GM21381 (cell line): Measurements from ENCODE around the gene NUCKS1.
A peak's percentile ranks its signal among the peaks of the same experiment; 100 is the strongest.

Experiments used
- ATAC-seq: cut with Tn5 transposase; IDR thresholded peaks from one replicate; pipeline ENCODE4 v1.9.1; 2021; ENCODE audit warnings: mild to moderate bottlenecking, moderate library complexity; ENCODE audit not compliant: unreplicated experiment

NUCKS1 gene

DNA sequence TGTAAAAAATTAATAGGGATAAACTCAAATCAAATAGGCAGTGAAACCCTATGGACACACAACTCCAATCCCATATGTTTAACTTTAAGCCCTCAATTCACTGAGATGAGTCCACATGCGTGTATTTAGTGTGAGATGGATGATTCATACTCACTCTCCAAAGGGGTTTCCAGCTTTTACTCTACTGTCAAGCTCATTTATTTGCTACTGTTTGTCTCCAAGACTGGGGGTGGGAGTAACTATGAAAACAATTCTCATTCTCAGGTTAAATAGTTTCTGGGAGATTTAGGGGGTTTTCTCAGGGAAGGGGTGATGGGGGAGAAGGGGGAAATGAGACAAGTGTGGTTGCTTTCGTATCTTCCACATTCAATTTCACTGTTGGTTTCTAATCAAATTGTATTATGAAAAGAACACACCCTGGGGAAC, 22.6 kb upstream of the NUCKS1 start:
- no peak for ATAC-seq

DNA sequence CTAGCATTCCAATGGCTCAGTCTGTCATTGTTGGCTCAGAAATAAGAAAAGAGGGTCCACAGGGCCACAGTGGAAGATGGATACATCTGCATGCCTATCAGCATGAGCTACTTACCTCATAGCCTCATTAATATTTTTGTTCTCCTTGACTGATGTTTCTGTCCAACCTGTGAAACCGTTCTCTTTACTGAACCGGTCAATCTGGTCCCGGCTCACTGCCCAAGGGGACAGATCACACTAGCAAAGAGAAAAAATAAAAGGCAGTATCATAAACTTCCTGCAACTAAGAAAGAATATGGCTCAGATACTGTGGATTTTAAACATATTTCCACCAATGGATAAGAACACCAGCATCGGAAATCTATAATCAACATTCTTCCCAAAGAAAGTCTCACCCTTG, 20.6 kb upstream of the NUCKS1 start:
- no peak for ATAC-seq

DNA sequence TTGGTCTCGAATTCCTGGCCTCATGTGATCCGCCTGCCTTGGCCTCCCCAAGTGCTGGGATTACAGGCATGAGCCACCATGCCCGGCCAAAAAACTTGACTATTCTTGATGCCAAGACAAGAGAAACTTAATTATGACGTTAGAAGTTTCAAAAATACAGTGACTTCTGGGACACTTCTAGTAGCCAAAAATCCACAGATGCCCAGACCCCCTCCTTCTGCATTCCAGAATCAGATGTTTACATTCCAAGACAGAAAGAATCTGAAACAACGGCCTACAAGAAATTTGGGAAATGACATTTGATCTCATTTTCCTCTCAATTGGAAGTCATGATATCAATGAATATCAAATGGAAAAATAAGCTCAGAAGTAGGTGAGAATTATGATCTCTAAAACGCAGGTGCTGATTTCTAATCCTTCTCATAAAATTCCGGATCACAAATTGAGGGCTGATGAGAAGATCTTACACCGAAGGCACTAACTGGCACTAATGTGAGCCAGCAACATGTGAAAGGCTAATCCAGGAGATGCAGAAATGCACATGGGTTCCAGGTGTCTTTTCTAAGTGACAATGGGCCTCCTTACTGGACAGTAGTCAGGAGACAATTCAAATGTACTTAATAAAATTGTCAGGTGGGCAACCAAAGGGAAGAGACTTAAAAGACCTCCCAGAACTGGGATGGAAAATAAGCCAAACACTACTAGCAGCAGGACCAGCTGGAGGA, 19.8 kb upstream of the NUCKS1 start:
- ATAC-seq = no peak

DNA sequence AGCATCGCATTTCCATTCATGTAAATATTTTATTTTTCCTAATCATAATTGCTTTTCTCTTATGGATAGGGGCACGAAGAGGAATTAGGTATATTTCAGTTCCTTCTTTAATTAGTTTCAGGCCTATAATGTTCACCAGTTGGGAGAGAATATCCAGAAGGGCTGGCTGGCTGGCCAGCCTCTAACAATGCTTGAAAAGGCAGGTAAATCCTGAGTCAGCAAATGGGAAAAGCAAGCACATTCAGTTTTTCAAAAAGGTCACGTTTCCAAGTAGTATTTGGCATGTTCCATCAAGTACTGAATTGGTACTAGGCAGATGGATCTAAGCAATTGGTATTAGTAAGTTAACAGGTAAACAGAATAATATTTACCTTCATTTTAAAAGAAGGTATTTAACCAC, 17.3 kb upstream of the NUCKS1 start:
- no peak for ATAC-seq

DNA sequence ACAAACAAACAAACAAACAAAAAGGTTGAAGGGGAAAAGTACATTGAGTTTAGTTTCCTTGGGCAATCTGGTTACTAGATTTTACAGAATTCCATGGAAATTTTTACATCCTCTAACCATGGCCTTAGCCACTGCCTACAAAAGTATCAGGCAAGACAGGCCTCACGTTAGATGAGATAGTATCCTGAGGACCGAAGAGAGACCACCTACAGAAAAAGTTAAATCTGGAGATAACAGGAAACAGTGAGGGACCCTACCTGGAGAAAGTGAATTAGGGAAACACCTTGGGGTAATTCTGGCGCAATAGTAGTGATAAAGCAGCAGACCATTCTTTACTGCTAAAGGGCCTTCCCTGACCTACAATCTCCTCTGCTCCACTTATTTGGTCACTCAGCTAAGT, 16.6 kb upstream of the NUCKS1 start:
- no peak for ATAC-seq

DNA sequence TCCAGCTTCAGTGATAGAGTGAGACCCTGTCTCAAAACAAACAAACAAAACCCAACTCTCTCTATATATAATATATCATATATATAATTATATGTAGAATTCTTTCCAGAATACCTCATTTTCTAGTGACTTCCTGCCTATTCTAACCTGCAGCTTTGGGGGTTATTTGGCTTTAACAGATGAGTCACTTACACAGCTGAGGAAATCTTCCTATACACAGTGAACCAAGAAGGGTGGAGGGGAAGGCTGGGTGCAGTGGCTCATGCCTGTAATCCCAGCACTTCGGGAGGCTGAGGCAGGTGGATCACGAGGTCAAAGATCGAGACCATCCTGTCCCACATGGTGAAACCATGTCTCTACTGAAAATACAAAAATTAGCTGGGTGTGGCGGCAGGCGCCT, 16.1 kb upstream of the NUCKS1 start:
- no peak for ATAC-seq

DNA sequence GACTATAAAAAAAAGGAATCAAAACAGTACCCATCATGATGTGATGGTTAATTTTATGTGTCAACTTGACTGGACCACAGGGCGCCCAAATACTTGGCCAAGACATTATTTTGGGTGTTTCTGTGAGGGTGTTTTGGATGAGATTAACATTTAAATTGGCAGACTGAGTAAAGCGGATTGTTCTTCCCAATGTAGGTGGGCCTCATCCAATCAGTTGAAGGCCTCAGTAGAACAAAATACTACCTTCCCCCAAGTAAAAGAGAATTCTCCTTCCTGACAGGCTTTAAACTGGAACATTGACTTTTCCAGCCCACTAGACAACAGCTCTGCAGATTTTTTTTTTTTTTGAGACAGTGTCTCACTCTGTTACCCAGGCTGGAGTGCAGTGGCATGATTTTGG, 14.6 kb upstream of the NUCKS1 start:
- no peak for ATAC-seq

DNA sequence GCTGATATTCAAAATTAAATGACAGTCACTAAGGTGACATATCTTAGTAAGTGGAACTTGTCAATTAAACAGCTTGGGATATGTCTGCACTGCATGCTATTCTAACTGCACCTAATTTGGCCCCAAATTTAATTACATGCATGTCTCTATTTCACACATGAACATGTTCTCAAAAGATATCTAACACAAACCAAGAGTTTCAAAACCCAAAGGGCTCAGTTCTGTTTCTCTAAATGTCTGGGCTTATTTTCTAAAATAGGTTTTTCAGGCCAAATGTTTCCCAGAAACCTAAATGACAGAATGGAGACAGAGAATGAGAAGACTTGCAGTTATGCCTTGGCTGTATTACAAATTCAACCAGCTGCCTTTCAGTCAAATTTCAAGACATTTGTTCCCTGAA, 14.0 kb upstream of the NUCKS1 start:
- no peak for ATAC-seq

DNA sequence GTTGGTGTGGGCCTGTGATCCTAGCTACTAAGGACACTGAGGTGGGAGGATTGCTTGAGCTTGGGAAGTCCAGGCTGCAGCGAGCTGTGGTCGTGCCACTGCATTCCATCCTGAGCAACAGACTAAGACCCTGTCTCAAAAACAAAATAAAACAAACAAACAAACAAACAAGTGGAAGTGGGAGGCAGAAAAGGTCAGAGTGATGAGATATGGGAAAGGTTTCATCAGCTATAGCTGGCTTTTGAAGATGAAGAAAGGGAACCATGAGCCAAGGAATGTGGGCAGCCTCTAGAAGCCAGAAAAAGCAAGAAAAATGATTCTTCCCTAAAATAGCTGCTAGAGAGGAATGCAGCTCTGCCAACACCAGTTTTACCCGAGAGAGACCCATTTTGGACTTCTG, 10.6 kb upstream of the NUCKS1 start:
- ATAC-seq = no peak

DNA sequence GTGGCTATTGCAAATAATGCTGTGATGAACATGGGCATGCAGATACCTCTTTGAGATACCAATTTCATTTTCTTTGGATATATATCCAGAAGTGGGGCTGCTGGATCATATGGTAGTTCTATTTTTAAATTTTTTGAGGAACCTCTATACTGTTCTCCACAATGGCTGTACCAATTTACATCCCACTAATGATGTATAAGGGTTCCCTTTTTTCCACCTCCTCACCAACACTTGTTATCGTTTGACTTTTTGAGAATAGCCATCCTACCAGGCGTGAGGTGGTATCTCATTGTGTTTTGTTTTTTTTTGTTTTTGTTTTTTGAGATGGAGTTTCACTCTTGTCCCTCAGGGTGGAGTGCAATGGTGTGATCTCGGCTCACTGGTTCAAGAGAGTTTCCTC, 6.6 kb upstream of the NUCKS1 start:
- ATAC-seq = no peak

DNA sequence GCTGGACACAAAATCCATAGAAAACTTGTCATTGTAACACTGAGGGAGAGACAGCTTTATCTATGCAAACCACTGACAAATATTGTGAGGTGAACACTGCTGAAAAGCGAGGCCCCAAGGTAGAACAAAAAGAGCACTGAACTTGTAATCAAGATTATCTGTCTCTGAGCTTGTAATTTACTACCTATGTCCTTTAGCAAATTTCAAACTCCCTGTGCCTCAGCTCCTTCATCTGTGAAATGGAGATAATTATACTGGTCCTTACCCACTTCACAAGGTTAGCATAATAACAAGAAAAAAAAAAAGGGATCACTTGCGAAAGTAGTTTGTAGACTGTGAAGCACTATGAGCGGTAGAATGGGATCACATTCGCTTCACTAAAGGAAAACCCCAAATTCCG, 4.9 kb upstream of the NUCKS1 start:
- ATAC-seq = no peak

DNA sequence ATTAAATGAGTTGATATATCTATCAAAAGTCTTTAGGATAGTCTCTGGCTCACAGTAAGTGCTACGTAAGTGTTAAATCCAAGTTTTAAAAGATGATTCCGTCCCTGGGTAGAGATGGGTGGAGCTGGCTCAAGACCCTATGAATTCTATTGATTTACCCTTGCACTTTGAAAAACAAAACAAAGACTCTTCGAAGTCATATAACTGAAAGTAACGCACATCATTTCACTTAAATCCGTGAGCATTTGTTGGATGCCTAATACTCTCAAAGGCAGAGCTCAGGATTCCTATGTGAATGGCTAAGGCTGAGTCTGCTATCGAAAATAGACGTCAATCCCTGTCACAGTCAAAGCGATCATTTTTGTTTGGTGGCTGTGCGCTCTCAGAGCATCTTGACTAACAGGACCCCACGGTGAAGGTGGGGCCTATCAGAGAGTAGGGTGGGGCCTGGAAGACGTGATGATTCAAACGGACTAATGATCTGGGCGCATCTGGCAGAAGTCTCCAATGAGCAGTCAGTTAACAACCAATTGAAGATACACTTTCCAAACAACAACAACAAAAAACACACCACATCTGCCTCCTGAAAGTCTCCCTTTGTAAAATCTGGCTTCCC, 1.2 kb upstream of the NUCKS1 start:
- ATAC-seq = no peak

DNA sequence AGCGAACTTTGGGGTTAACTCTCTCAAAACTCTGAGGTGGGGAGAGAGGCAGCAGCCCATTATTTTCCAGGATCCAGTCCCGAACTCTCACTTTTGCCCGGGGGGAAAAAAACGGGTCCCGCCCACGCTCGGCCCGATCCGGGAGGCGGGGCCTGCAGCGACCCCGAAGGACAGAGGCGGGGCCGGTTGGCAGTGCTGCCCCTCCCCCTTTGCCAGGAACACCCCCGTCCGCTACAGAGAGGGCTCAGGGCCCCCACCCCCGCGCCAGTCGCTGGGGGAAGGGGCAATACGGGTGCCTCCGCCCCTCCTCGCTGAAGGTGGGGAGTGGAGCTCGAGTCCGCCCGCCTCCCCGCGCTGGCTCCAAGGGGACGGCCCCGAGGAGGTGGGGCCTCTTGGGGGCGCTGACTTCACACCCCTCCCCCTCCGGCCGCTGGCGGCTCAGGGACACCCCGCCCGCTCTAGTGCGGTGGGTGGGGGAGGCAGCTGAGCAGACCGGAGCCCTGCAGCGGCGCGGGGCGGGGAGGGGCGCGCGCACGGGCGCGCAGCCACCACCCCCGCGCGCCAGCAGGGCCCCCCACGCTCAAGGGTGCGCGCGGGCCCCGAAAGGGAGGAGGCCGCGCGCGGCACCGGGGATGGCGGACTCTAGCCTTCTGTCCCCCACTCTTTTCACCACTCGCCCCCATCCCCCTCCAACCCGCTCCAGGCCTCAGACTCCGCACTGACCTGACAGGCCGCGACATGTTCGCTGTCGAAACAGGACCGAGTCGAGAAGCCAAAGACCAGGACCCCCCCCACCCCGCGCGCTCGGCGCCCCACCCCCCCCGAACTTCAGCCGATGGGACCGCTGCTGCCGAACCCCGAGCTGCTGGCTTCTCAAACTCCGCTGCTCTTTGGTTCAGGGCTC, 496 bp downstream of the NUCKS1 start:
- peak; percentile 81 for ATAC-seq

DNA sequence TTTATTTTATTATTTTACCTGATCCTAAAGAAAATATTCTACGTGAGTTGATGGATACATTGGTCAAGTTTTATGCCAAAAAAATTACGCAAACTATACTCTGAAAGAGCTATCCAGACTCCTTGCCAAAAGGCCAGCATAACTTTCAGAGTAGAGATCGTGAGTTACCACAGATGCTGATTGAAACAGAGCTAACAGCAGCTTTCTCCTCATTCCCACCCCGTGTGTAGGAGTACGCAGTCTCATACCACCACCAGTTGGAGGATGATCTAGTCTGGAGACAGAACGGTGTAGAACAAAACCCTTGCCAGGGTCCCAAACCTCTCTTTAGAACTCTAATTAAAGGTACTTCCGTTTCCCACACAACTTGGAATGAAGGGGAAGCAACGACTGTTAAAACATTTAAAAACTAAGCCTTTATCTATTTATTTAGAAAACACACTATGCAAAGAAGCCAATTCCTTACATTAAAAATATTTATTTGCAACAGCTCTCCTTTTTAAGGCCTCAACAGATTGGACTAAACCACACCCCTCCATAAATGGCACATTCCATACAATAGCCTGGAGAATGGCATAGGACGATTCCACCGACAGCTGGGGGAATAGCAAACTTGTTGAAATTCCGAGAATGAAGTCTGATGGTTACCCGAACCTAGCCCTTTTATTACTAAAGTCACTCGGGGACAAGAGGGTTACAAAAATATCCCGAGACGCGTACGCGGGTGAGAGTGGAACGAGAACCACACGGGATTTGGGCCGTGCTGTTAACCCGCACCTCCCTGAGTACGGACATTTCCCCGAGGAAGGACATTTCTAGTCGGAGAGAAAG, 1.4 kb downstream of the NUCKS1 start:
- ATAC-seq = peak; percentile 9

DNA sequence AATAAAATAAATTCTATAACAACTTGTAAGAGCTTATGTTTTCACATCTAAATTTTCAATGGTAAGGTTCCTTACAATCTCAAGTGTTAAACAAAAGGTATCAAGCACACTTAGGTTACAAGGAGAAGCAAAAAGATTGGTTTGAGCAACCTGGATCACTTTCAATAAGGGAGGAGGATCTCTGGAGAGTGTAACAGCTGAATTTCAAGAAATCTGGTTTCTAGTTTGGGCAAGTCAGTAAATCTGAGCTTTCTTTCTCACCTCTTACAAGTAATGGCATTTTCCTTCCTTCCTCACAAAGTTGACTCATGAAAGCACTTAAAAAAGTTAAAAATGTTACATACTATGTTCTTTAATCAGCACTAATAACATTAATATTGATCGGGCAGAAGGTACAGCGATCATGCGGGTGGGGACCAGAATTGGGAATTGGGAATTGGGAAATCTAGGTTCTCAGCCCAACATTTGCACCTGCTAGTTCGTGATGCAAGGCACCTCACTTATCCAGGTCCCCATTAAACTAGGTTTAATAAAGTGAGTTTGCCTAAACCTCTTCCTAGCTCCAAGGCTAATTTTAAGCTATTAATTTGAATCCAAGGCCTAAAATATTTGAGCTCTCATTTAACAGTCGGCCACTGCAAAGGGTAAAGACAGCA, 3.1 kb downstream of the NUCKS1 start:
- ATAC-seq = no peak

DNA sequence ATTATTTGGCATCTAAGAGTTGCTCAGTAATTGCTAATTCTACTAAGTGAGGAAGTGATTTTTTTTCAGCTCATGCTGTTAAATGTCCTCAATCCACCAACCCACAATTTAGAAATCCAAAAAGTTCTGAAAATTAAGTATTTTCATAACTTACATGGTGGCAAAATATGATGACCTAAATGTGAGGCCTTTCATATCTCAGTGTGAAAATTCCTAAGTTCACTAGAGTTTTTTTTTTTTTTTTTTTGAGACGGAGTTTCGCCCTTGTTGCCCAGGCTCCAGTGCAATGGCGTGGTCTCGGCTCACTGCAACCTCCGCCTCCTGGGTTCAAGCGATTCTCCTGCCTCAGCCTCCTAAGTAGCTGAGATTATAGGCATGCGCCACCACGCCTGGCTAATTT, 5.6 kb downstream of the NUCKS1 start:
- no peak for ATAC-seq

DNA sequence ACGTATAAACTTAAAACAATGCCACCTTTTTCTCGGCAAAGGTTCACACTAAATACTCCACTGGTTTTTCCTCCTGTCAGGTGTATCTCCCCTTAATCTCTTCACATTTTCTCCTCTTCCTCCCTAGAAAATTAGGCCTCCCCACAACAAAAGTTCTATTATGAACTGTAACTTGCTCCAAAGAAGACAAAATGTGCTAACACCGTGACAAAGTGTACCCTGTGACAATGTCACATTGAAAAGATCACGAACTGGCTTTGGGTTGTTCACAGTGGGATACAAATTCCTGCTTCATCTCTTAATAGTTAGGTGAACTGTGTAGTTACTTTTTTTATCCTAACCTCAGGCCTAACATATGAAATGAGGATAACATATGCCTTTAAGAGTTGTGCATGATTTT, 6.0 kb downstream of the NUCKS1 start:
- no peak for ATAC-seq

DNA sequence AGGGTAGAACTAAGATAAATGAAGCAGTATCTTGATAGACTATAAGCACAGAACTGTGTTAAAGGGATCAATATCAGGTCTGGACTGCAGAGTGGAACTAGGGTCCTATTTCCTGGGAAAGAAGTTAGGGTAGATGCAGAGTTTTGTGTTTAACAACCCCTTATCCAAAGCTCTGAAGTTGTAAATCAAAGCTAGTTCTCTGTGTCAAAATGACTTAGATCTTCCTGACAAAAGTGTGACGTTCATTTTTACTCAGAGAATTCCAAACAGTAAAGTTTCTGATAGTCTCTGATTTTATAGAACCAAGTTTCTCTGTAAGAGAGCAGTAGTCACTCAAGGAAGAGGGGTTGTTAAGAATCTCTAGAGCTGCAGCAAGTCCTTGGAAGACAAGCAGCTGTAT, 8.3 kb downstream of the NUCKS1 start:
- ATAC-seq = no peak

DNA sequence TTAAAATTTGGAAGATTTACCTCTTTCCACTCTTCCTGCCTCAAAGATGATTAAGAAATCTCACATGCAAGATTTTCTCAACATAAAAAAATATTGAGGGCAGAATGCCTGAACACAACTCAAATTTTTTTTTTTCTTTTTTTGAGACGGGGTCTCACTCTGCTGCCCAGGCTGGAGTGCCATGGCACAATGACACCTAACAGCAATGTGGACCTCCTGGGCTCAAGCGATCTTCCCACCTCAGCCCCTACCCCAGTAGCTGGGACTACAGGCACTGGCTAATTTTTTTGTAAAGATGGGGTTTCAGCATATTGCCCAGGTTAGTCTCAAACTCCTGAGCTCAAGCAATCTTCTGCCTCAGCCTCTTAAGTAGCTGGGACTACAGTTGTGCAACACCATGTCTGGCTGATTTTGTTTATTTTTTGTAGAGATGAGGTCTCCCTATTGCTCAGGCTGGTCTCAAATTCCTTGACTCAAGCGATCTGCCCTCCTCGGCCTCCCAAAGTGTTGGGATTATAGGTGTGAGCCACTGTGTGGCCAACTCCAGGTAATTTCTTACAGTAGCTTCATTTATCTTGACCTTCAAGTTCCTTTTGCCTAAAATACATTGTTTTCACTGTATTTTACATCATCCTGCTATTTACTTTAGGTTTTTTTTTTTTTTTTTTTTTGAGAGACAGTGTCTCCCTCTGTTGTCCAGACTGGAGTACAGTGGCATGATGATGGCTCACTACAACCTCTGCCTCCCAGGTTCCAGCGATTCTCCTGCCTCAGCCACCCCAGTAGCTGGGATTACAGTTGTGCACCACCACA, 10.4 kb downstream of the NUCKS1 start:
- ATAC-seq = no peak

DNA sequence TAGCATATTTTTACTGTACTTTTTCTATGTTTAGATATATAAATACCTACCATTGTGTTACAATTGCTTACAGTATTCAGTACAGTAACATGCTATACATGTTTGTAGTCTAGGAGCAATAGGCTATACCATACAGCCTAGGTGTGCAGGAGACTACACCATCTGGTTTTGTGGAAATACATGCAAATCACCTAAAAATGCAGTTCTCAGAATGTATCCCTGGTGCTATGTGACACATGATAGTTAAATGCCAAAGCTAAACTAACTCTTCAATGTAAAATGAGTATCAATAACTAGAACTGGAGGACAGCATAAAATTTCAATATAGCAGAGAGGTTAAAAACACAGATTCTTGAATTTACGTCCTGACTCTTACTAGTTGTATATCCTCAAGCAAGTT, 14.8 kb downstream of the NUCKS1 start:
- no peak for ATAC-seq
